Left renal pelvis (tissue), 4 donors: ENCODE data around the gene CCDC154. TPM values are rescaled to one million over a fixed set of nuclear protein-coding genes. Genes with fewer than 3 reads are reported as not detected.

Experiments used
- DNase-seq, 4 donors: peaks; one replicate each; pipeline ENCODE4 v3.0.0-alpha.2; 2013; ENCODE audit warnings: low read depth in 4 of 4, low spot score in 3 of 4
- polyA plus RNA-seq, 4 donors: library from polyadenylated mRNA; unstranded; fragments of 120-200 nt; gene quantifications; one replicate each; pipeline ENCODE4 v1.2.1, GENCODE V29; 2013; ENCODE audit not compliant: insufficient read length in 4 of 4

Gene CCDC154
- polyA plus RNA-seq, 4 donors = 1.4 to 4.1 (median 2.0) TPM

DNA sequence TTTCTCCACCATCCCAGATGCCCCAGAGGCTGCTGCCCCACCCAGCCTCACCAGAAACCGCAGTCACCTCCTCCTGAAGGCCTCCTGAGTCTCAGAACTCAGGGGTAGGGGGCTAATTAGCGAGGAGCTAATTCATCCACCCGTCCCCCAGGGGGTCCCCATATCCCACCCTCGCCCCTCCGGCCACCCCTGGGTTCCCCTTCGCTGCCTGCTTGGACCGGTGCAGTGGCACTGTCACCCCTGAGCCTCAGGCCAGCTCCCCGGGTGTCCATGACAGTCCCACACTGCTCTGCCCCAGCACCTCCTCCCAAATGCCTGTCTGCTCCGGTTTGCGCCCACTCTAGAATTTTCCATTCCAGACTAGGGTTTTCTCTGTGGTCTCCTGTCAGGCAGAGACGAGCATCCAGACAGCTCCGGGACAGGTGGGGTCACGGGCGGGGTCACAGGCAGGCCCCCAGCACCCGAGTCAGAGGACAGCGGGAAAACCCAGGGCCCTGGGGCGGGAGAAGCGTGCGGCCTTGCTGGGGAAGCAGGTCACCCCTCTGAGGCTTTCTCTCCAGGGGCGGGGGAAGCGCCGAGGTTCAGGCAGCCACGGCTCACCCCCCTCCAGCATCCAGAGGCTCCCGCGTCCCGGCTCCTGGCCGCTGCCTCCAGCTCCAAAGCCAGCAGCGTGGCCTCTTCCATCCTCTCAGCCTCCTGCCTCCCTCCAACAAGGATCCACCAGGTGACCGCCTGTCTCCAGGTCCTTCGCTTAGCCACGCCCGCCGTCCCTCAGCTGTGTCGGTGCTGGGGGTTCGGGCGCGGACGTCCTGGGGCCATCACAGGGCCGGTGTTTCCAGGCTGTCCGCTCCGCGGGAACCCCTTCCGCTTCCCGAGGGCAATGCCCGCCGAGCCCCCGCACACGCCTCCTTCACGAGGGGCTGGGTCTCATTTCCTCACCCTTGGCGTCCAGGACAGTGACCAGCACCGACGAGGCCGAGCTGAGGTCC is 16.6 kb downstream of the CCDC154 start:
- DNase-seq = no peak

DNA sequence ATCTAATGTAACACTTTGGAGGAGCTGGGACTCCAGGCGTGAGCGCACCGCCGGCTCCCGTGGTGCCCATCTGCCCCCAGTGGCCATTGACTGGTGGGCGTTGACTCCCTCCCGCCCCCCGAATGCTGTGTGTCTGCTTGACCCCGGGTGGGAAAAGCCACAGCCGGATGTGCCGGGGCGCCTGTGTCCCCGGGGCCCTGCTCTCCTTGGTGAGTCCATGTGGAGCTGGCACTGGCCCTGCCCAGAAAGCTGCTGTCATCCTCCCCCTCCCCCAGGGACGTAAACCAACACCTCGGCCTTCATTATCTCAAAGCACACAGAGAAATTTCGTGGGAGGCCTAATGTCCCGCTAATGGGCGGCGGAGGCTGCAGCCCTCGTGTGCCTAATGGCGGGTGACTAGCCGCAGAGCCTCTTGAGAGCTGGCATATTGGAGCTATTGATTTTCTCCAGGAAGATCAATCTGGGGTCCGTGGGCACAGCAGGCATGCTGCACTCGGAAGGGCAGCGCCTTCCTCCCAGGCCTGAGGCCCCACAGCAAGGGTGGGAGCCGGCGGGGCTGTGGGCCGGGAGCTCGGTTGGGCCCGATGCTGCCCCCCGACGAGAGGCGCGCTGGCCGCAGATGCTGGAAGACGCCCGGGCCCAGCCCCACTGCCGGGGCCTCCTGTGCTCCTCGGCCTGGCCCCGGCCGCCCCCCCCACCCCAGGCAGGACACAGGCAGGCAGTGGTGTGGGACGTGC is 17.5 kb downstream of the CCDC154 start:
- no peak for DNase-seq

DNA sequence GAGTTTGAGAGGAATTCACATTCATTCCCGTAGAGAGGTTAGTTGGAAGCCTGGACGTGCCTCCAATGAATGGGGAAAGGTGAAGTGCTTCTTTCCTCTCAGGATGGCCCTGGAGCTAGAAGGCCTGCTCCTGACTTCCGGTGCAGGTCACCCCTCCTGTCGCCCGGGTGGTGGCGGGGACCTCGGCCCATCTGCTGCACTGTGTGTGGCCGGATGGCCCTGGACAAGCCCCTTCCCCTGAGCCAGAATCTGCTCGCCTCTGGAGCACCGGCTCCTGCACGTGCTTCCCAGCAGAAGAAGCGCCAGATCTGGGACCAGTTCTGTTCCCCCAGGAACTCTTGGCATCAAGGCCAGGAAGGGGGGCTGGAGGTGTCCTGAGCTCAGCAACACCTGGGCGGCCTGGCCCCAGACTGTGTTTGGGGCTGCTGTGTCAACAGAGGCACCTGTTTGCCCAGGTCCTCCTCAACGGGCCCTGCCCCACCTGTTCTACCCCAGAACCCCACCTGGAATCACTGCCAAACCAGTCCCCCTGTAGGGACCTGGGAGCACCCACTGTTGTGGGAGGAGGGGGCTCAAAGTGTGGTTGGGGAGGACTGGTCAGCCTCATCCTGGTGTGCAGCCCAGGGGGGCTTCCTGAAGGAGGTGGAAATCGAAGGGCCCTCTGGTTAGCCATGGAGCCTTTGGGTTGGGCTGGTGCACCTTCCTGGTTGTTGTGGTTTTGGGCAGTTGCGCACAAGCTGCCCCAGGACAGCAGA is 18.6 kb downstream of the CCDC154 start:
- DNase-seq = no peak

DNA sequence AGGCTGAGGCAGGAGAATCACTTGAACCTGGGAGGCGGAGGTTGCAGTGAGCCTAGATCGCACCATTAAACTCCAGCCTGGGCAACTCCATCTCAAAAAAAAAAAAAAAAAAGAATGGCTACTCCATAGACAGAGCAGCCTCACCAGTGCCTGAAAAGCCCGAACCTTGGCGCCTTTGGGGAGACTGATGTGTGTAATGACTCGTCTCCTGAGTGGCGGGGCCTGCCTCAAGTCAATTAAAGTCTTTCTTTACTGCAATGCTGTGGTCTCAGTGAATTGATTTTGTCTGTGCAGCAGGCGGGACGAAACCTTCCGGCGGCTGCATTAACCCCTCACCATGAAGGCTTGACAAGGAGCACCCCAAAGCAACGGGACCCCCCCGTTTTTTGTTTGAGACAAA is 20.3 kb downstream of the CCDC154 start:
- DNase-seq = no peak

DNA sequence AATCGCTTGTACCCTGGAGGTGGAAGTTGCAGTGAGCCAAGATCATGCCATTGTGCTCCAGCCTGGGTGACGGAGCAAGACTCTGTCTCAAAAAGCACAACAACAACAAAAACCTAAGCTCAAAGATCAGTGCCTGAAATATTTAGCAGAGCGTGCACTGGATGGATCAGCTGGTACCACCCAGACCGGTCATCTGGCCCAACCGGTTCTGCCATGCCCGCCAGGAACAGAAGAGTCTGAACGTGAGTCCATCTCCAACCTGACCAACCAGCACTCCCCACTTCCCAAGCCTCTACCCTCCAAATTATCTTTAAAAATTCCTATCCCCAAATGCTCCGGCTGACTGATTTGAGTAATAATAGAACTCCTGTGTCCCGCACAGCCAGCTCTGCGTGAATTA is 22.3 kb downstream of the CCDC154 start:
- no peak for DNase-seq

DNA sequence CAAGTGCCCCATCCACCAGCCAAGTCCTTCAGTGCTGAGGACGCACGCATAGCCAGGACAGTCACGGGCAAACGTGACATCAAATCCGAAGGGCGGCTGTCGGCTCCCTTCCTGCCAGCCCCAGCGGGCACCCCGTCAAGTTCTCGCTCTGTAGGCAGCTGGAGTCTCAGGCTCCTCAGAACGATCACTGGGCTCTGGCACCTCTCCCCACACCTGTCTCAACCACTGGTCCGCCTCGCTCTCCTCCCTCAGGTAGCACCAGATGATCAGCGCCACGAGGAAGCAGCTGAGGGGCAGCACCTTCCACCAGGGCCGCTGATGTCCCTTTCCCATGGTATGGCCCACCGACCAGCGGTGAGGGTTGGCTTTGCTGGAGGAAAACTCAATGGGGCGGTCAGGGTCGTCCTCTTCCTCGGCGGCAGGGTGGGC is 24.2 kb downstream of the CCDC154 start:
- no peak for DNase-seq

DNA sequence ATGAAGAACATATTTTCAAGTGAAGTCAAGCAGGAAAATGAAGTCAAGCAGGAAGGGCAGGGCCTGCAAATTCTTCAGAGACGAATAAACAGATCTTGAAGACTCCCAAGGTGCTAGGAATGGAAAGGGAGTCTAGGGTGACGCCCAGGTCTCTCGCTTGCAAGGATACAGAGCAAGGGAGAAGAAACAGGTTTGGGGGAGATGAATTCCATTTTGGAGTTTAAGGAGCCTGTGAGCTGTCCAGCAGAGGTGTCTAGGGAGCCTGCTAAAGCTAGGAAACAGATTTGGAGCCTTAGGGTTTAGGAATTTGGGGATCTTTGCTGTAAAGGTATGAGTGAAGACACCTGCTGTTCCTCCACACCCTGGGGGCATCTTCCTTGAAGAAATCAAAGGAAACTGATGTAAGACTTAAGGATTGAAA is 27.8 kb downstream of the CCDC154 start:
- DNase-seq = no peak

DNA sequence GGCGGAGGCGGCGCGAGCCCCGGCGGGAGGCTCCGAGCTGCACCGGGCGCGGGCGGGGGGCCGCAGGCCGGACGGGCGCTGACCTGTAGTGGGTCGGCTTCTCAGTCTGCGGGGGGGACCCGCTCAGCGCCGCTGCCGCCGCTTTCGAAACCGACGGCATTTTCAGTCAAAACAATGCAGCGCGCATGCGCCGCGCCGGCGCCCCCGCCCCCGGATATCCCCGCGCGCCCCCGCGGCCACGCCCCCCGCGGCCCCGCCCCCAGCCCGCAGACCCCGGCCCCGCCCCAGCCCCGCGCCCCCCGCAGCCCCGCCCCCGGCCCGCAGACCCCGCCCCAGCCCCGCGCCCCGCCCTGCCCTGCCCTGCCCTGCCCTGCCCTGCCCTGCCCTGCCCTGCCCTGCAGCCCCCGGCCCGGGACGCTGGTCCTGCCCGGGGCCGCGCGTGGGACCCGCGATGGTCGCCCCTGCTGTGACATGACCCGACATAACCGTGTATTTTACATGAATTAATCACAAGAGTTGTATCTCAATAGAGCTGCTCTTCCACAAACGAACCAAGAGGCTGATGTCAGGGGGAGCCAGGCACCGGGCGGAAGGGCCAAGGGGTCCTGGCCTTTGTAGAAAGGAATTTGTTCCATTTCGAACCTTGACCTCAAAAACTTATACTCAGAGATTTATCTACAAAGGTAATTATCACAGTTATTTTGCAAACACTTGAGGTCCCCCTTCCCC is 29.7 kb downstream of the CCDC154 start, which contains the start of gene UNKL:
UNKL (minus strand) TSS at position 173 of the 729 bp plus-strand sequence; CDS start at position 160, 13 bp downstream.
- no peak for DNase-seq

DNA sequence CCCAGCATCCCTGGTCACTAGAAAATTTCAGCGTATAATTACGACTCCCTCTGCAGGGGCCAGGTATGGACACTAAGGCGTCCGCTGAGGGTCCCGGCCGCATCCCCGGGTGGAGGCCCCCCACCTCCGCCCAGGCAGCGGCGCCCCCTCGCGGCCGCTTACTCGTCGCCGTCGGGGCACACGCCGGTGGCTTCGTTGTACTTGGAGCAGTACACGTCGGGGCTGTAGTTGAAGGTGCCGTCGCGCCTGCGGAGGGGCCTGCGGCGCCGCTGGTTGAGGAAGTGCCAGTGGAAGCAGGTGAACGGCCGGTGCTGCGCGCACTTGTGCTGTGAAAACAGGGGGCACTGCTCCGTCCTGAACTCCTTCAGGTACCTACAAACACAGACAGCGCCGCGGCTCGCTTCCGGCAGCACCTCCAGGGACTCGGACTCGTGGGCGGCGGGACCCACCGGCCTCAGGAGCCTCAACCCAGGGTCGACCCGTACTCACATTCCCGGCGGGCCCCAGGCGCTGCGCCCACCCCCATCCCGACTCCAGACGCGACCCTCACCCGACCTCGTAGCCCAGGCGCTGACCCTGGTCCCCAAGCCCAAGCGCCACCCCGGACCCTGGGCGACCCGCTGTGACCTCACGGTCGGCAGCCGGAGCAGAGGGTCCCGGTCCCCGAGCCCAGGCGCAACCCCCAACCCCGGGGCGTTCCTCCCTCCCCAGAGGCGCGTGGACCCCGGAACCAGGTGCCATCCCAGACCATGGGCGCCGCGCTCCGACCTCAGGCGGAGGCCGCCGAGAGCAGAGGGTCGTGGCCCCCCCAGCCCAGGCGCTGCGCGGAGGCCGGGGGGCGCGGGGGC is 30.4 kb downstream of the CCDC154 start:
- no peak for DNase-seq

DNA sequence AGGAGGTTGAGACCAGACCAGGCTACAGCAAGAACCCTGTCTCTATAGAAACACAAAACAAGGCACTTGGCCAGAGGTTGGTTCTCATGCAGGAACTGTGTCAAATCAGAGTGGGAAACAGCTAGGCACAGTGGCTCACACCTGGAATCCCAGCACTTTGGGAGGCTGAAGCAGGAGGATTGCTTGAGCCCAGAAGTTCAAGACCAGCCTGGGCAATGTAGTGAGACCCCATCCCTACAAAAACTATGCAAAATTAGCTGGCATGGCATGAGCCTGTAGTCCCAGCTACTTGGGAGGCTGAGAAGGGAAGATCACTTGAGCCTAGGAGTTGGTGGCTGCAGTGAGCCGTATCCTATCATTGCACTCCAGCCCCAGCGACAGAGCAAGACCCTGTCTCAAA is 31.5 kb downstream of the CCDC154 start:
- DNase-seq = no peak

DNA sequence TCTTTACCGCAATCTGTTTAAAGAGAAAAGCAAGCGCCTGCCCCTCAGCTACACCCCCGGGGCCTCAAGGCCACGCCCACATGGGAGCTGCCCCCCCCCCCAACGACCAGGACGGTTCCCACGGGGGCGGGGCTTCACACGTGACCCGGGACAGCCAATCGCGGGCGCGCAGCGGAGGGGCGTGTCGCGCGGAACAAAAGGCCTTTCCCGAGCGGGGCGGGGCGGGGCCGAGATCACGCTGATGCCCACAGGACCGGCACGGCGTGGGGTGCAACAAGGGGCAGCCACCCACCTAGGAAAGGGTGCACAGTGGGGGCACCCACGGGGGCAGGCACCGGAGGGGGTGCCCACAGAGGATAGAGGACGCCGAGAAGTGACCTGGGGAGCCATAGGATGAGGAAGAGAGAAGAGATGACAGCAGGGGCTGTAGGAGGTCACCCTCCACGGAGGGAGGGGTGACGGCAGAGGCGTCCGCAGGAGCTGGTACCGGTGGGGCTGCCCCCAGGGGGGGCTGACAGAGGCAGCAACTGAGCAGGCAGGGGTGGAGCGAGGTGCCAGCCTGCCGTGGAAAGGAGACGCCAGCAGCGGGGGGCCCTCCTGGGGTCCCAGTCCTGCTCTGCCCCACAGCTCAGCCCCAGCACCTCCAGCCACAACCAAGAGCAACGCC is 36.1 kb downstream of the CCDC154 start:
- DNase-seq = peak; percentile 62 to 79 (median 76)

DNA sequence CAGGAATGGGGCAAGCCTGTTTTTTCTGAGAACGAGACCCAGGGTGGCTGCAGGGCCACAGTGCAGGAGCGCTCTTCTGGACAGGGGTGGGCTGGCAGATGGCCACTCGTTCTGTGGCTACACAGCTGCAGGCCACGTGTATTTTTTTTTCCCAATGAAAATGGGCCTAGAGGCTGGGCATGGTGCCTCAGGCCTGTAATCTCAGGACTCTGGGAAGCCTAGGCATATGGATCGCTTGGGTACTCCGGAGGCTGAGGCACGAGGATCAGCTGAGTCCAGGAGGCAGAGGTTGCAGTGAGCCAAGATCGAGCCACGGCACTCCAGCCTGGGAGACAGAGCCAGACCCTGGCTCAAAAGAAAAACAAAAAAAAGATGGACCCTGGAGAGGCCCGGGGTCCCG is 36.6 kb downstream of the CCDC154 start:
- no peak for DNase-seq

DNA sequence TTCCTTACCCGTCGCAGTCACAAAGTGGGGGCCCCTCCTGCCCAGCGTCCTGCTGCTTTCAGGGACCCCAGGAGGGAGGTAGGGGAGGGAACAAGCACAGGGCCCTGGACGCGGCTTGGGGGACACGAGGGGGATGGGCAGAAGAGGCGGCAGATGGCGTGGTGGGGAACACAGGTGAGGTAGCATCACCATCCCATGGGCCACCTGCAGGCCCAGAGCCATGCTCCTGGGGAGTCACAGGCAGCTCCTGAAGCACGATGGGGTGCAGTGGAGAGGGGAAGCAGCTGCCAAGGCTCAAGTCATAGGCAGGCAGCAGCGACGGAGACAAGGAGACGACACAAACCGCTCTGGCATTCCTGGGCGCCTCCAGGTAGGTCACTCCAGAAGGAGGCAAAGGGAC is 40.6 kb downstream of the CCDC154 start:
- no peak for DNase-seq

DNA sequence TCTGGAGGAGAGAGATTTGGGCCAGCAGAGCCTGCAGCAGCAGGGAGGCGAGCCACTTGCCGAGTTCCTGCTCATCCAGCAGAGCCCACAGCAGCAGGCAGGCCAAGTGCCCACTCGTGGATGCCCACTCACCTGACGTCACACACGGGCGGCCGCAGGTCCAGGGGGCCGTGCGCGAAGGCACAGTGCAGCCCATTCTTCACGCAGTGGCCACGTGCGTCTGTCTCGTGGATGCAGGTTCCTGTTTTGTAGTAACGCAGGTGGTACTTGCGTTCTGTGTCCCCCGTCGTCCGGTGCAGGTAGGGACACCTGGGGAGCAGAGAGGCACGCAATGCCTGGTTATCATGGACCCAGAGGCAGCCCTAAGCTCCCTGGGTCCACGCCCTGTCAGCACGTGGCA is 41.3 kb downstream of the CCDC154 start:
- no peak for DNase-seq

DNA sequence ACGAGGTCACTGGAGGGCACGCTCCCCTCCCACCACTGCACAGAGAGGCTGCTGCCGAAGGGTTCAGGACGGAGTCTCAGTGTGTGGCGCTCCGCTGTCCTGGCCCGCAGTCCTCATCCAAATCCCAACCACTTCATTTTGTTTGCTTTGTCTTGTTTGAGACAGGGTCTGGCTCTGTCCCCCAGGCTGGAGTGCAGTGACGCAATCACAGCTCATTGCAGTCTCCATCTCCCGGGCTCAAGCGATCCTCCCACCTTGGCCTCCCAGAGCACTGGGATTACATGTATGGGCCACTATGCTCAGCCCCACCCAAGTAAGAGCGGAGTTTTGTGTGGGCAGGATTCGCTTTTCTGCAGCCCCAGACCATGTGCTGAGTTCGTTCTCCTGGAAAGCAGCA is 42.6 kb downstream of the CCDC154 start:
- DNase-seq = no peak

DNA sequence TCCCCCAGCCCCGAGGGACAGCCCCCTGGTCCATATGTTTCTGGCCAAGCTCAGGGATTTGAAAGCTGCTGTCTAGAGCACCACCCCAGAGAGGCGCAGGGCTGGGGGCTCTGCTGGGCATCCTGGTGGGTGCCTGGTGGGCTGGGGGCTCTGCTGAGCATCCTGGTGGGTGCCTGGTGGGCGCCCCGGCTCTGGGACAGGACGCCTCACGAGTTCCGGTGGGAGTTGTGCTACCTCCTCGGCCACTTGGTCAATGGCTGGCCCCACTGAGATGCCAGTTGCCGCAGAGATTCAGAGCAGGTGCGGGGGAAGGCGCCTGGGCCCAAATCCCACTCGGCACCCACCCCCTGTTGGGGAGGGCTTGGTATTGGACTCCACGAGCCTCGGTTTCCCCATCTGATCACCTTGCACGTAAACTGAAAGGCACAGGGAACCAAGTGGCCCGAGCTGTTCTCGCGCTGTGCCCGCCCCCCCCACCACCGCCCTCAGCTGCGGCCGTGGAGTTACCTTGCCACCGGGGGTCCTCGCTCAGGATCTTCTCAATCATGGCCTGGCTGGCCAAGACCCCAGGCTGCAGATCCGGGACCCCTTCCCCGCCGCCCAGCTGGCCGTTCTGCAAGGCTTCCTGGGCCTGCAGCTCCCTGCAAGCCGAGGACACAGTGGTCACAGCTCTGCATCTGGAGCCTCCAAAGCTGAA is 43.1 kb downstream of the CCDC154 start:
- DNase-seq = no peak

DNA sequence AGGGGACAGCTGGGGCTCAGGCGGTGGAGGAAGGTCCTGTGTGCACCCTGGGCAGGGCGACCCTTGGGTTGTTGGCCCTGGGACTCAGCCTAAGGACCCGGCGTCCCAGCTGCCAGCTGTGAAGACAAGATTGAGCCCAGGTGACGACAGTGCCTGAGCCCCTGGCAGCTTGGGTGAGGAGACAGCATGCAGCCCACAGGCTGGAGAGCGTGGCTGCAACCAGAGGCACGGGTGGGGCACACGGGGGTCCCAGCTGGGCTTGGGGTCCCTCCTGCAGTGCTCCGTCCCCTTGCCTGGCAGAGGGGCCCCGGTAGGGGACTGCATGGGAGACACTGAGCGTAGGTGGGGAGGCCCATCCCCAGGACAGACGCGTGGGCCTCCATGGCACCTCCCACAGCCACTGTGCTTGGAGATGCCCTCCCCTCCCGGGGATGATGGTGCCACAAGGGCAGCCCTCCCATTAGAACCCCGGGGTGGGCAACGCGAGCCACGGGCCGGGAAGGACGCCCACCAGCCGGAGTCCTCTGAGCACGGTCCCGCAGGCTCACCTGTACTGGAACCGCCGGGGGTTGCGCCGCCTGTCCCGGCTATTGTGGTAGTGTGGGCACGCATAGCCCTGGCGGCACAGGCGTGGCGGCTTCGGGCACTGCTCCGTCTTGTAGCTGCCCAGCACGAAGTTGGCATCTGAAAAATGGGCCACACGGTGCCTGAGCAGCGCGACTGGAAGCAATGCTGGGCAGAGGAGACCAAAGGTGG is 45.4 kb downstream of the CCDC154 start:
- DNase-seq = no peak
